Astrocyte (in vitro differentiated cells and primary cell): ENCODE measurements around the gene GTF2F1.

Experiments used
- EZH2 ChIP-seq: IDR thresholded peaks from 2 replicates; pipeline ENCODE4 v1.6.1; 2012; ENCODE audit warnings: mild to moderate bottlenecking, low read length, inconsistent platforms; ENCODE audit not compliant: insufficient read depth
- TF ChIP-seq, protein P1 (sequence below): IDR thresholded peaks from 2 replicates; pipeline ENCODE4 v1.5.1; 2011; ENCODE audit warnings: low read depth, mild to moderate bottlenecking, inconsistent platforms, low read length, moderate library complexity; ENCODE audit not compliant: insufficient read depth

GRCh38 chr19:6378041-6378440, 14.9 kb downstream of the GTF2F1 start:
- TF ChIP-seq, protein P1, sequence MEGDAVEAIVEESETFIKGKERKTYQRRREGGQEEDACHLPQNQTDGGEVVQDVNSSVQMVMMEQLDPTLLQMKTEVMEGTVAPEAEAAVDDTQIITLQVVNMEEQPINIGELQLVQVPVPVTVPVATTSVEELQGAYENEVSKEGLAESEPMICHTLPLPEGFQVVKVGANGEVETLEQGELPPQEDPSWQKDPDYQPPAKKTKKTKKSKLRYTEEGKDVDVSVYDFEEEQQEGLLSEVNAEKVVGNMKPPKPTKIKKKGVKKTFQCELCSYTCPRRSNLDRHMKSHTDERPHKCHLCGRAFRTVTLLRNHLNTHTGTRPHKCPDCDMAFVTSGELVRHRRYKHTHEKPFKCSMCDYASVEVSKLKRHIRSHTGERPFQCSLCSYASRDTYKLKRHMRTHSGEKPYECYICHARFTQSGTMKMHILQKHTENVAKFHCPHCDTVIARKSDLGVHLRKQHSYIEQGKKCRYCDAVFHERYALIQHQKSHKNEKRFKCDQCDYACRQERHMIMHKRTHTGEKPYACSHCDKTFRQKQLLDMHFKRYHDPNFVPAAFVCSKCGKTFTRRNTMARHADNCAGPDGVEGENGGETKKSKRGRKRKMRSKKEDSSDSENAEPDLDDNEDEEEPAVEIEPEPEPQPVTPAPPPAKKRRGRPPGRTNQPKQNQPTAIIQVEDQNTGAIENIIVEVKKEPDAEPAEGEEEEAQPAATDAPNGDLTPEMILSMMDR, result no peak
- TF ChIP-seq EZH2, result no peak
